Activated naive CD4-positive, alpha-beta T cell (primary cell): ENCODE measurements around the gene DICER1.

Experiments
- DNase-seq, 4 experiments: peaks; one replicate each; lab custom pipeline; 2025; lab: John Stamatoyannopoulos, UW

Gene DICER1

GRCh38 chr14:95125221-95125620 lies 32.1 kb downstream of the DICER1 start:
- no peak for DNase-seq

DNA sequence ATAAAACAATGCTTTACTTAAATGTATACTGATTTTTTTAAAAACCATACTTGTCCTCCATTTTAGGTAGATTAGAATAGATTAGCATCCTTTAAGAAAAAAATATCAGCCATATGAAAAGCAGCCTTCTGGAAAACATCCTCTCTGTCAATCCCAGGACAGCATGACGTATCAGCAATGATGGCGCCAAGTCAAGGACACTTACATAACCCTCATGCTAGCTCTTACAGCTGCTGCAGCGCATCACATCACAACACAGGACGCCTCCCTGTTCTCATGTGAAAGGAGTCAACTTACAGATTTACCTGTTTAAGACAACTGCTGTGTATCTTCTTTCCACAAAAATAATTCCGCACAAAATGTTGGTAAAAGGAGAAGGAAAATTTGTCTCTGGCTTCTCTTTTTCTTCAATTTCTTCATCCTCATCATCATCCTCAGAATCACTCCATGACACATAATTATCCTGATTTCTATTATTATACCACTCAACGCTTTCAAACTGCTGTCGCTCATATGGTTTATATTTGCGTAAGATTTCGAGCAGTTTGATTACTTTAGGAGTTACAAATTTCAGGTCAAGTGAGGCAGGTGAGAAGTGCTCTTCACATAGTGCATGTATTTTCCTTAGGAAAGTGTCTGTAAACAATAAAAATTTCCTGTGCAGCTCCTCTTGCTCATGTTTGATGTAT lies 33.3 kb downstream of the DICER1 start:
- no peak for DNase-seq

DNA sequence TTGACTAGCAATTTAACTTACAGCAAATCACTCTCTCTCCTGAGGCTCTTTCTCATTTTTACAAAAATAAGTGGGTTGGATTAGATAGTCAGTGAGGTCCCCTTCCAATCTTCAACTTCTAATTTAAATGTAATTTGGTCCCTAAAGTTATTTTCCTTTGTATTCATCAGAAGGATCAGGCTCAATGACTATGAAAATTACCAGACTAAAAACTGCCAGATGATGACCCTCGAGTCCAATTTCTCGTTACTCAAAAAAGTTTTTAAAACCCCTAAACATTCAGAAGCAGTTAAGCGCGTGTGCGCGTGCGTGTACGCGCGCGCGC lies 34.7 kb downstream of the DICER1 start:
- DNase-seq: no peak

DNA sequence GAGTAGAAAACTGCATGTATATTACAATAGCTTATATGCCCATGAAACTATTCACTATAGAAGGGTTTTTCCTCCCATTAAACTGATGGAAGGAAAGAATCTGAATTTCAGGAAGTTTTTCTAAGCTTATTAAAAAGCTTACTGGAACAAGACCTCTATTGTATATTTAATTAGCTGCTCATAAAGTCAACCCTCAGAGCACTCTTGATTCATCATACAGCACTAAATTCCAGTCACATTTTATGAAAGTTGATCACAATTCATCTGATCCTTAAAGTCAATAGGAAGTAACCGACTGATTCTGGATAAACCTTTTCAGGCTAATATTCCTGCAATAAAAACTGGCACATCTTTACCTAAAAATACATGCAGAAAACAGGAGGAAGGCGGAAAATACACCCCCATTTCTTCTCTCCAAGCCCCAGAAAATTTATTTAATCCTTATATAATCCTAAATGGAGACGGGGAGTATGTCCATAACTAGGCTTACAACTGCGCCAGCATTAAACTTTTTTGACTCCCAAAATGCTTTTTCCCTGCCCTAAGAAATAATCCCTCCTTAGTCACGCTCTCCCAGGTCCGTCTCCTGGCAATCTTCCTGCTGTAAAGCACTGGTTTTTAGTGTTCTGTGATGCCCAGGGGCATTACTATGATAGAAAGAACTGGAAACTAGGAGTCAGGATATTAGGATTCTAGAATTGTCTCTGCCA lies 35.3 kb downstream of the DICER1 start:
- DNase-seq: no peak

DNA sequence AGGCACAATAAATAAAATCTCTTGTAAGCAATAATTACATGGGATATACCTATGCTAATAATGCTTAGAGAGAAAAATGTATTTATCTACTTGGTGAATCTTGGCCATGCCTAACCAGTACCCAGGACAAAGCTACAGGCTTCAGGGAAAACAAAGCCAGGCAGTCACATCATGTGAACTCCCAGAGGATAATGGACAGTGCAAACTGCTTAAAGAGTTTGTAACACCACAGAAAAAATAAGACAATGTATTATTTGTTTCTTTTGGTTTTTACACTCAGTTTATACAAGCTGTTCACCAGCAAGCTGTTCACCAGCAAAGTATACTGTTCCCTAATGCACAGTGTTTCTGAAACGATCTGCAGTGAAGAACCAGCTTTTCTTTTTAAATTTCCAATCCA lies 38.0 kb downstream of the DICER1 start:
- no peak for DNase-seq

DNA sequence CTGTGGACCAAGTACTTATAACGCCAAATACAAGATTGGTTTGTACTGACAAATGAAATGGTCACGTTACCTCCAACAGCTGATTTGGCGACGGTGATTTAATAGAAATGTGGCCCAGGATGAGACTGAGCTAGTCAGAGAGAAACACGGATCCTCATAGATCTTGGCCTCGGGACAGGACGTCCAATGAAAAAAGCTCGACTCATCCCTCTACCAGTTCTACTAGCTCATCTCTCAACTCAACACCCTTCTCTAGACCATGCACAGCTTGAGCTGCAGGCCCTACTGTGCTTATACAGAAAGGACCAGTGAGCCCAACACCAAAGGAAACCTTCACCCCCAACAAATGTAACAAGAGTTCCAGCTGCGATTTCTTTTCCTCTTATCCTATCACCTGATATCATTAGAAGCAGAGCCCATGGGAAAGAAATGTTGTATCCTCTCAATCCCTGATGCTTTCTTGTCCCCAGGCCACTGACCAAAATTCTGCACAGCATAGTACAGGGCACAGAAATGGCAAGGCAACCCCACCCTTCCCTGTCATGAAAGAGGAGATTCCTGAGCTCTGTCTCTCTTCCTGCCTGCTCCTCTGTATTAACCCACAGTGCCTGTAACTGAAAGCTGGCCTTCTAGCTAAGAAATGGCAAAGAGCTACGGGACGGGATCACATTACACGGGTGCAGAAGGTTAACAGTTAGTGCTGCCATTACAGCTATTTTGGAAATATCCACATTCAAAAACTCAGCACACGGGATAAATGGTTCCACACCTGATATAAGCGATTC lies 39.2 kb downstream of the DICER1 start:
- DNase-seq: no peak

DNA sequence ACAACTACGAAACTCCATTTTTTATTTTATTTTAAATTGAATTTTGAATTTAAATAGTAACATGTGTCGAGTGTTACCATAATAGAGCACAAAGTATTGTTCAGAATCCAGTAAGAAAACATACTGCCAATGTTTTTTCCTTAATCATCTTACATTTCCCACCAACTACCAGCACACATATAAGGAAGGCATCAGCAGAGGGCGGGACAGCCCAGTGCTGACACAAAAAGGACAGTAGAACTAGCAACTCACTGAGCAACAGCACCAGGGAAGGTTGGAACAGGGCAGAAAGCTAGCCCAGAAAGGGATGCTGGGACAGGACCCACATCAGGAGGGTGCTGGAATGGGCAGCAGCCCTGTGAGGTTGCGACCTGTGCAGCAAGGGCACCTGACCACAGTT lies 43.9 kb downstream of the DICER1 start:
- DNase-seq: no peak

DNA sequence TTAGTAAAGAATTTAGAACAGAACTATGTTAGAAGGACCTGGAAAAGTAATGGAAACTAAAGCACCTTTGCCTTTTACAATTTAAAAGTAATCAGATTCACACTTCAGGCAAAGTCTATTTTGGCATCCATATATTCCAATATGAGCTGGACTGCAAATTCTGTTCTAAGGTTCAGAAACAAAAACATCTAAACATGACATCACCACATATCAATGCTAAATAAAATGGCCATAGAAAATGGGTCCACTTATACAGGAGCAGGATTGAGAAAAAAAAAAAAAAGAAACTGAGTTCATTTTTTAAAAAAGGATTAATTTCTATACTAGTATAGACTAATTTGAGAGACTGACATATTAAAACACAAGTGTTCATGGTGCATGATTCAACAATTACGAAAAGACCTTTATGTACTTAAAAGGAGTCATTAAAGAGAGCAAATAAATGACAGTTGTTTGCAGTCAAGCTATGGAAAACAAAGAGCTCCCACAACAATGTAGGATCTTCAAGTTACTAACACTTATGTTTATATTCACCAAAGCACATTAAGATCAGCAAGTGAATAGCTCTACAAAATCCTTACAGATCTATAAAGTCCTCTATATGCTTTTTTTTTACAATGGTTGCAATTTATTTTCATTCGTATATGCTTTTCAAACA lies 45.7 kb downstream of the DICER1 start:
- DNase-seq: no peak

DNA sequence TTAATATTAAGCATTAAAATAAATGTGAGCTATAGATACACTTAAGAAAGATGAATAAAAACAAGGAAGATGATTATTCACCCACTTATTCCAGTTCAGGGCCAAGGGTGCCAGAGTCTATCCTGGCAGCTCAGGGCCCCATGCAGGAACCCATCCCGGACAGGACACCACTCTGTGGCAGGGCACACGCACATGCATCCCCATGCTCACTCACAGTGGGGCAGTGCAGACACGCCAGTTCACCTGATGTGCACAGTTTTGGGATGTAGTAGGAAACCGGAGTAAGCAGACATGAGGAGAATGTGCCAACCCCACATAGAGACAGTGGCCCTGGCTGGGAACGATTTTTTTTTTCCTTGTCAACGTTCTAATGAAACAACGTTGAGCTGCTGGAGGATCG lies 47.2 kb downstream of the DICER1 start:
- DNase-seq: no peak

DNA sequence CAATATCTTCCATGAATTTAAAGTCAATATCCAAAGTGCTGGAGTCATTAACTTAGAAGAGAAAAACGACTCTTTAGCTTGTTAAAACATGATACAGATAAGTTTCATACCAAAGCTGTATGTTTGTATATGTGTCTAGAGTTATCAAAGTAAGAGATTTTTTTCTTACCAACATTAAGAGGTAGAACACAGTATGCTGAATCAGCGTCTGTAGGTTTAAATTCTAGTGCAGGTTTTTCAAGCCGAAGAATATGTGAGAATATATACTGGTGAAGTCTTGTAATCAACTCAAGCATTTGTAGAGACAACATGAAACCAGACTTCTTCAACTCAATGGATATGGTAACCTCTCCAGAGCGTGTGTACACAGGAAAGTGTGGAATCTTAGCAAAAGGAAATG lies 49.6 kb downstream of the DICER1 start:
- no peak for DNase-seq

- no peak for DNase-seq
Measured at GRCh38 chr14:95106971-95107370, 50.4 kb downstream of the DICER1 start.

GRCh38 chr14:95104911-95105310 lies 52.4 kb downstream of the DICER1 start:
- DNase-seq: no peak

- DNase-seq: no peak
Measured at GRCh38 chr14:95102680-95103044, 54.7 kb downstream of the DICER1 start.

DNA sequence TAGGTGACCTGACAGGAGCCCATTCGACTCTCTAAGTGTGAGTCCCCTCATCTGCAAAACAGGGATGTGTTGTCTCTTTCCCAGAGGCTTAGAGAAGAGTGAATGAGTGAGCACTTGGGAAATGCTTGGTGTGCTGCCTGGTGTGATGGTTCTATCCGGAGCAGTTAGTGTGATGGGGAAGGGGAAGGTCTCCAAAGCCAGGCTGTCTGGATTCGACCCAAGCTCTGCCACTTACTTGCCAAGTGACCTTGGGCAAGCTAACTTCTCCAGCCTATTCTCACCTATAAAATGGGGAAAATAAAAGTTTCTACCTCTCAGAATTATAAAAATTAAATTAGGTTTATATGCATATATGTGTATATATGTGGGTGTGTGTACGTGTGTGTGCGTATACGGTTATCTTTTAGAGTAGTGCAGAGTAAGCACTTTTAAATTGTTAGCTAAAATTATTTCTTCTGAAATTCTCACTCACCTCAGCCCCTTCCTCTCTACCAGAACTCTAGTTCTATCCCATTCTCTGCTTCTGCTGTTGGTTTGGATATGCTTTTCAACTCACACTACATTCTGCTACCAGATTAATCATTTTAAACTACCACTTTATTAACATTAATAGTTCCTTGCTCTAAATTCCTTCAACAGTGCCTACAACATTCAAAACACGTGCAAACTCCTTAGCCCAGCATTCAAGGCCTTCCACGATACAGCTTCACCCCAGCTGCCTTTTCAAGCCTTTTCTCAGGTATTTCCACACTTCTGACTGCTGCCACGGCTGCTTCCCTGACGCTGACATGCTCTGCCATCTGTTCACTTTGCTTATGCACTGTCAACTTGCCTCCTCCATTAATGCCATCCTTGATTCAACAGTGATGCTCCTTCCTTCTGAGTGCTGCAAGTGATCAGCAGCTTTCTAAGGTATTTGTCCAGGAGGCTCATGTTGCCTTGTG lies 55.3 kb downstream of the DICER1 start:
- no peak for DNase-seq

- DNase-seq: peak in 1 of 4 experiments; percentile 9
Measured at GRCh38 chr14:95098984-95099599, 58.2 kb downstream of the DICER1 start.

GRCh38 chr14:95097385-95097784 lies 59.9 kb downstream of the DICER1 start:
- DNase-seq: no peak

- DNase-seq: no peak
Measured at GRCh38 chr14:95096476-95096875, 60.9 kb downstream of the DICER1 start.

DNA sequence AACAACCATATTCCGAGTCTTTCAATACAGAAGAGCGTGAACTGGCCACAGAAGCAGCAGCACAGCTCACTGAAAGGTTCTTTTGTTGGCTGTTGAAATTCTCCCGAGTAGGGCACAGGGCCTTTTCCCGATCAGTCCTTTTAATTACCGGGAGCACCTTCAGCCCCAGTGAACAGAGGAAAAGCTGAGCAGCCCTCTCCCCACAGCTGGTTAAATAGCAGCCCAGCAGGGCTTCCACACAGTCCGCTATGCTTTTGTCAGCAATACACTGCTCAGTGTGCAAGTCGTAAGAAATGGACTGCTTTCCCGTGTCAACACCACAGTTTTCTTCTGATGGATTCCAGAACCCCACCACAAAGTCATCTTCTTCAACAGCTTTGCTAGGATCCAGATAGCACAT lies 61.3 kb downstream of the DICER1 start:
- DNase-seq: no peak

GRCh38 chr14:95092723-95093122 lies 64.6 kb downstream of the DICER1 start:
- no peak for DNase-seq

DNA sequence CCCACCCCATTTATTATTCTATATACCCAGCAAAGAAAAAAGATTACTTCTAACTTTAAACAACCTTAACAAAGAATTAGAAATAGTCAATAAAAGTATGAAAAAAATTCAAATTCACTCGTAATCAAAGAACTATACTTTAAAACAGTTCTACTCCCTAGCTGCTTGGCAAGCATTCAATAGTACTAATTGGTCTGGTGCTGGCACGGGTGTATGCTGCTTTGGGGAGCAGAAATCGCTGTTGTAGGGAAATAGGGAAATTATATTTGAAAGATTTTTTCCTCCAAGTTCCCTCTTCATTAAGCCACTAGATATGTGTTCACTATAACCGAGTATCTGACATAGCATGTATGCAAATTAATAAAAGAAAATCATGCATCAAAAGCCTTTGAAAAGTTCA lies 65.7 kb downstream of the DICER1 start:
- DNase-seq: no peak

GRCh38 chr14:95088665-95089064 lies 68.7 kb downstream of the DICER1 start:
- no peak for DNase-seq
